Osteoblast (primary cell): ENCODE results near the gene RHOU. TPM values are rescaled to one million over a fixed set of nuclear protein-coding genes. Genes with fewer than 3 reads are reported as not detected.

ENCODE experiments used
- DNase-seq: peaks from one replicate; pipeline ENCODE4 v3.0.0; 2011; ENCODE audit warnings: low spot score, mixed read lengths; ENCODE audit not compliant: insufficient read length; ENCODE audit errors: missing footprints
- H2AFZ ChIP-seq: 2 replicates; pipeline ENCODE4 v1.6.0; 2011; ENCODE audit warnings: mild to moderate bottlenecking, low read length
- H3K27ac ChIP-seq: 2 replicates; pipeline ENCODE4 v1.5.1; 2011; ENCODE audit warnings: mild to moderate bottlenecking, low read depth, low read length, moderate library complexity
- H3K27me3 ChIP-seq: 2 replicates; pipeline ENCODE4 v1.6.0; 2012; ENCODE audit warnings: mild to moderate bottlenecking, control low read depth, inconsistent platforms, low read length, moderate library complexity; ENCODE audit not compliant: insufficient read depth
- H3K36me3 ChIP-seq: 2 replicates; pipeline ENCODE4 v1.5.1; 2011; ENCODE audit warnings: mild to moderate bottlenecking, low read length, control low read depth, moderate library complexity; ENCODE audit not compliant: insufficient read depth
- H3K4me1 ChIP-seq: 2 replicates; pipeline ENCODE4 v1.5.1; 2011; ENCODE audit warnings: mild to moderate bottlenecking, low read length, control low read depth, moderate library complexity; ENCODE audit not compliant: insufficient read depth
- H3K4me2 ChIP-seq: 2 replicates; pipeline ENCODE4 v1.6.0; 2011; ENCODE audit warnings: mild to moderate bottlenecking, low read length; ENCODE audit not compliant: insufficient read depth
- H3K4me3 ChIP-seq: fragments of 200-600 bp; sonication (generic); 3 replicates; pipeline ENCODE4 v1.5.1; 2012; ENCODE audit warnings: mild to moderate bottlenecking, low read length, inconsistent platforms; ENCODE audit not compliant: insufficient read depth
- H3K79me2 ChIP-seq: 2 replicates; pipeline ENCODE4 v1.6.0; 2012; ENCODE audit warnings: mild to moderate bottlenecking, low read length, control low read depth, inconsistent platforms; ENCODE audit not compliant: insufficient read depth
- H3K9me3 ChIP-seq: 2 replicates; pipeline ENCODE4 v1.5.1; 2011; ENCODE audit warnings: low read depth, low read length, control low read depth
- H4K20me1 ChIP-seq: 2 replicates; pipeline ENCODE4 v1.6.0; 2012; ENCODE audit warnings: mild to moderate bottlenecking, low read length, control low read depth; ENCODE audit not compliant: insufficient read depth
- total RNA-seq: library from RNA; depleted of rRNA; stranded (reverse); fragments of >200 nt; gene quantifications from 2 replicates; pipeline ENCODE4 v1.2.3, GENCODE V29; 2012
- TF ChIP-seq, protein P1 (sequence below): IDR thresholded peaks from 2 replicates; pipeline ENCODE4 v1.5.1; 2011; ENCODE audit warnings: mild to moderate bottlenecking, low read depth, low read length, moderate library complexity; ENCODE audit errors: extremely low read depth

The RHOU gene
- total RNA-seq, 1 donor = 0.72 TPM

DNA sequence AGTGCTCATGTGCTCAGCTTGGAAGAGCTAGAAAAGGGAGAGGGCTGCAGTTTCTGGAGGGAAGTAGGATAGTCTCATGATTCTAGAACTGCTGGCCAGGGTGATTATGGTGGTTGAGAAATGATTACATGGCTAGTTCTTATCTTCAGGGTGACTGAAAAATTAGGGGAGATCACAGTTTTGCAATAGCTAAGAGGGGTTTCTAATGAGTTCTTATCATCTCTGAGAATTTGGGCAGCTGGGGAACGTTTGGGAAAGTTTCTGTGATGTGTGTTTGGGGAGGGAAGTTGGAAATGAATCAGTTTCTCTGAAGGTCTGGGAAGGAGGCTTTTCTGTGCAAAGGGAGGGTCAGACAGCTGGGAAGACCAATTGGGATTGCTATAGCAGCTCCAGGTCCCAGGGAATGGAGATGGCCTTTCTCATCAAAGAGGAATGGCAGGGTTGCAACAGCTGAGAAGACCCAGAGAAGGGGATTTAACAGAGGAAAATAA lies 7.6 kb upstream of the RHOU start:
- H3K4me2 ChIP-seq = no peak overlapping the region
- no peaks in the 10 kb centered on the region for H3K4me1 ChIP-seq
- H3K27me3 ChIP-seq = peaks cover 3% of the 10 kb centered on the region
- TF ChIP-seq, protein P1, sequence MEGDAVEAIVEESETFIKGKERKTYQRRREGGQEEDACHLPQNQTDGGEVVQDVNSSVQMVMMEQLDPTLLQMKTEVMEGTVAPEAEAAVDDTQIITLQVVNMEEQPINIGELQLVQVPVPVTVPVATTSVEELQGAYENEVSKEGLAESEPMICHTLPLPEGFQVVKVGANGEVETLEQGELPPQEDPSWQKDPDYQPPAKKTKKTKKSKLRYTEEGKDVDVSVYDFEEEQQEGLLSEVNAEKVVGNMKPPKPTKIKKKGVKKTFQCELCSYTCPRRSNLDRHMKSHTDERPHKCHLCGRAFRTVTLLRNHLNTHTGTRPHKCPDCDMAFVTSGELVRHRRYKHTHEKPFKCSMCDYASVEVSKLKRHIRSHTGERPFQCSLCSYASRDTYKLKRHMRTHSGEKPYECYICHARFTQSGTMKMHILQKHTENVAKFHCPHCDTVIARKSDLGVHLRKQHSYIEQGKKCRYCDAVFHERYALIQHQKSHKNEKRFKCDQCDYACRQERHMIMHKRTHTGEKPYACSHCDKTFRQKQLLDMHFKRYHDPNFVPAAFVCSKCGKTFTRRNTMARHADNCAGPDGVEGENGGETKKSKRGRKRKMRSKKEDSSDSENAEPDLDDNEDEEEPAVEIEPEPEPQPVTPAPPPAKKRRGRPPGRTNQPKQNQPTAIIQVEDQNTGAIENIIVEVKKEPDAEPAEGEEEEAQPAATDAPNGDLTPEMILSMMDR = no peak
- no peaks in the 10 kb centered on the region for H3K36me3 ChIP-seq
- H2AFZ ChIP-seq = no peak overlapping the region
- H4K20me1 ChIP-seq = no peaks in the 10 kb centered on the region
- DNase-seq = no peak
- H3K4me3 ChIP-seq = no peak overlapping the region
- no peaks in the 10 kb centered on the region for H3K79me2 ChIP-seq
- H3K9me3 ChIP-seq = no peaks in the 10 kb centered on the region
- no peak overlapping the region for H3K27ac ChIP-seq

GRCh38 chr1:228732426-228732825 lies 2.9 kb upstream of the RHOU start:
- Histone ChIP-seq H3K27me3 (peaks cover 32% of the 10 kb centered on the region), H4K20me1 (no peaks in the 10 kb centered on the region), H3K4me1 (peaks cover 2% of the 10 kb centered on the region), H2AFZ (no peak overlapping the region), H3K9me3 (no peaks in the 10 kb centered on the region), H3K36me3 (no peaks in the 10 kb centered on the region), H3K79me2 (no peaks in the 10 kb centered on the region), H3K4me3 (no peak overlapping the region), H3K27ac (no peak overlapping the region), H3K4me2 (no peak overlapping the region)
- TF ChIP-seq, protein P1 = no peak
- peak; percentile 76 for DNase-seq

DNA sequence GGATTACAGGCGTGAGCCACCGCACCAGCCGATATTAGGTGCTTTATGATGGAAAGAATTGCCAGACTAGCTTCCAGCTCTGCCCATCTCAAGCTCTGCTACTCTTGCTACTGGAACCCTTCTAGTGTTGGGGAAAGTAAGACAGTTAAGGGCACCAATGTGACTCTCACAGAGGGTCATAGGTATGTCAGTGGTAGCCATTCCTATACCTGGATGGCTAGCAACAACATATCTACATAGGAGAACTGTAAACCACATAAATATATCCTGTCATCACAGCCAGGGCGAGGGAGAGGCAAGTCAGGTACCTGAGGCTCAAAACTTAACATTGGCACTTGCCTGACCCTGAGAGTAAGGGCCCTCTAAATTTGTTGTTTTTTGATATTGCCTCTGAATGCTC lies 1.7 kb upstream of the RHOU start:
- H3K27me3 ChIP-seq = peaks cover 34% of the 10 kb centered on the region
- H4K20me1 ChIP-seq = no peaks in the 10 kb centered on the region
- no peak overlapping the region for H3K4me3 ChIP-seq

DNA sequence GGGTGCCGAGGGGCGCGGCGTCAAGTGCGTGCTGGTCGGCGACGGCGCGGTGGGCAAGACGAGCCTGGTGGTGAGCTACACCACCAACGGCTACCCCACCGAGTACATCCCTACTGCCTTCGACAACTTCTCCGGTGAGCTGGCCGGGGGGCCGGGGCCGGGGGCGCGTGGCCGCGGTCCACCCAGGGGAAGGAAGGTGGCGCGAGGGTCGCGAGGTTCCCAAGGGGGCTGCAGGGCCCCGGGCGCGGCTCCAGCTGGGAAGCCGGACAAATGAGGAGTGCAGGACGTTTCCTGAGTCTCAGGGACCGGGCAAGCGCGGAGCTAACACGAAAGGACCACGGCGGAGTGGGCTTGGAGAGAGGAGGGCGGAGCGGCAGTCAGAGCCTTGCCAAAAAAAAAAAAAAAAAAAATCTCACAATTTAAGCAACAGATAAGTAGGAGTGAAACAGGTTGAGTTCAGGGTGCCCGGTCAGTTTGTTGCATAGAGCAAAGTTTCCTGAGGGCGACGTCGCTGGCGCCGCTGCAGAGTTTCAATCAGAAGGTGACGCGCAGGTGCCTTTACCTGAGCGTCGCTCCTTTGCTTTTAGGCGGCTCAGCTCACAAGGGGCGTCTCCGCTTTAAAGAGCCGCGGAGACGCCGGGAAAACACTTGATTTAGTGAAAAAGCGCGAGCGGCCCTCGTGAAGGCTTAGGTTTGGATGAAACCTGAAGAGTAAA lies 750 bp downstream of the RHOU start:
- H3K36me3 ChIP-seq = no peaks in the 10 kb centered on the region
- no peaks in the 10 kb centered on the region for H3K79me2 ChIP-seq
- H3K9me3 ChIP-seq = no peaks in the 10 kb centered on the region
- peak overlapping the region; percentile 32 for H3K4me2 ChIP-seq
- peaks cover 2% of the 10 kb centered on the region for H3K4me1 ChIP-seq
- H3K4me3 ChIP-seq = peak overlapping the region; percentile 33
- H3K27ac ChIP-seq = no peak overlapping the region
- peak; percentile 73 for DNase-seq
- no peaks in the 10 kb centered on the region for H4K20me1 ChIP-seq
- TF ChIP-seq, protein P1 = no peak
- no peak overlapping the region for H2AFZ ChIP-seq
- peaks cover 34% of the 10 kb centered on the region for H3K27me3 ChIP-seq

More for the DNA sequence above, 1.7 kb upstream of the RHOU start:
- TF ChIP-seq, protein P1 = no peak
- no peak overlapping the region for H3K4me2 ChIP-seq
- no peaks in the 10 kb centered on the region for H3K9me3 ChIP-seq
- H3K4me1 ChIP-seq = peaks cover 2% of the 10 kb centered on the region
- DNase-seq = no peak
- no peak overlapping the region for H2AFZ ChIP-seq
- H3K27ac ChIP-seq = no peak overlapping the region
- no peaks in the 10 kb centered on the region for H3K36me3 ChIP-seq
- no peaks in the 10 kb centered on the region for H3K79me2 ChIP-seq
